HepG2 (cell line): Measurements from ENCODE around the gene PLCB1. TPM values are rescaled to one million over a fixed set of nuclear protein-coding genes. Genes with fewer than 3 reads are reported as not detected.

Source experiments
- GTF2F1 ChIP-seq: fragments of 150-350 bp; IDR thresholded peaks from 2 replicates; pipeline ENCODE4 v1.6.1; 2014; ENCODE audit warnings: low read length
- HNRNPUL1 ChIP-seq: fragments of 200-400 bp; formaldehyde crosslinking; IDR thresholded peaks from 2 replicates; pipeline ENCODE4 v1.6.1; 2017; ENCODE audit warnings: low read depth, mild to moderate bottlenecking, low read length, moderate library complexity
- KLF16 ChIP-seq, 2 experiments: sonication (generic) in 1 of 2; formaldehyde crosslinking in 1 of 2; IDR thresholded peaks; 2 replicates each; pipeline versions ENCODE4 v1.6.1 to v1.8.0; 2016 to 2023; ENCODE audit warnings: missing genetic modification reagents in 2 of 2, missing compliant biosample characterization in 1 of 2
- LCORL ChIP-seq, 2 experiments: fragments of 450-650 bp in 1 of 2; sonication (generic) in 1 of 2; formaldehyde crosslinking in 1 of 2; IDR thresholded peaks; 2 replicates each; pipeline versions ENCODE4 v1.5.0 to v1.6.1; 2017 to 2020; ENCODE audit warnings: antibody characterized with exemption in 1 of 2, missing genetic modification reagents in 1 of 2
- MBD4 ChIP-seq: IDR thresholded peaks from 2 replicates; pipeline ENCODE4 v1.6.1; 2012; ENCODE audit warnings: low read length, inconsistent platforms, borderline replicate concordance
- MTA1 ChIP-seq: sonication (generic); formaldehyde crosslinking; IDR thresholded peaks from 2 replicates; pipeline ENCODE4 v1.4.0; 2020; ENCODE audit warnings: missing genetic modification reagents, mild to moderate bottlenecking, borderline replicate concordance
- NFKBIZ ChIP-seq: IDR thresholded peaks from 2 replicates; pipeline ENCODE4 v1.6.1; 2018; ENCODE audit warnings: missing genetic modification reagents, missing compliant biosample characterization
- PAX8 ChIP-seq: sonication (generic); formaldehyde crosslinking; IDR thresholded peaks from 2 replicates; pipeline ENCODE4 v1.8.0; 2022; ENCODE audit warnings: mild to moderate bottlenecking, missing genetic modification reagents, borderline replicate concordance
- SOX13 ChIP-seq, 3 experiments: fragments of 450-650 bp in 1 of 3; sonication (generic) in 1 of 3; formaldehyde crosslinking in 1 of 3; IDR thresholded peaks in 2 of 3; conservative IDR thresholded peaks in 1 of 3; 2 replicates each; pipeline versions ENCODE4 v1.5.0 to v1.6.1; 2016 to 2020; ENCODE audit warnings: antibody characterized with exemption in 1 of 3, mild to moderate bottlenecking in 1 of 3, missing compliant biosample characterization in 1 of 3, missing genetic modification reagents in 1 of 3, moderate library complexity in 1 of 3
- TBL1XR1 ChIP-seq: fragments of 150-350 bp; IDR thresholded peaks from 2 replicates; pipeline ENCODE4 v1.6.1; 2014; ENCODE audit warnings: borderline replicate concordance, low read length; ENCODE audit not compliant: partially characterized antibody
- ZBTB1 ChIP-seq: sonication (generic); formaldehyde crosslinking; IDR thresholded peaks from 2 replicates; pipeline ENCODE4 v1.4.0; 2020; ENCODE audit warnings: missing genetic modification reagents, borderline replicate concordance
- ZBTB42 ChIP-seq: sonication (generic); formaldehyde crosslinking; IDR thresholded peaks from 2 replicates; pipeline ENCODE4 v1.5.0; 2020; ENCODE audit warnings: mild to moderate bottlenecking, missing genetic modification reagents
- ZFP36L1 ChIP-seq: sonication (generic); formaldehyde crosslinking; IDR thresholded peaks from 2 replicates; pipeline ENCODE4 v1.8.0; 2022; ENCODE audit warnings: mild to moderate bottlenecking, missing genetic modification reagents, moderate library complexity
- ZNF224 ChIP-seq: sonication (generic); formaldehyde crosslinking; IDR thresholded peaks from 2 replicates; pipeline ENCODE4 v1.5.0; 2020; ENCODE audit warnings: mild to moderate bottlenecking, missing genetic modification reagents
- ZNF503 ChIP-seq: sonication (generic); formaldehyde crosslinking; IDR thresholded peaks from 2 replicates; pipeline ENCODE4 v1.4.0; 2020; ENCODE audit warnings: missing genetic modification reagents
- ZNF569 ChIP-seq: sonication (generic); formaldehyde crosslinking; IDR thresholded peaks from 2 replicates; pipeline ENCODE4 v1.5.0; 2020; ENCODE audit warnings: mild to moderate bottlenecking, missing genetic modification reagents, moderate library complexity, borderline replicate concordance
- ZNF598 ChIP-seq: sonication (generic); formaldehyde crosslinking; IDR thresholded peaks from 2 replicates; pipeline ENCODE4 v1.5.1; 2020; ENCODE audit warnings: mild to moderate bottlenecking, missing genetic modification reagents, borderline replicate concordance
- ZNF746 ChIP-seq: sonication (generic); formaldehyde crosslinking; IDR thresholded peaks from 2 replicates; pipeline ENCODE4 v1.8.0; 2022; ENCODE audit warnings: mild to moderate bottlenecking, missing genetic modification reagents
- ZNF781 ChIP-seq: sonication (generic); formaldehyde crosslinking; IDR thresholded peaks from 2 replicates; pipeline ENCODE4 v1.5.1; 2020; ENCODE audit warnings: borderline replicate concordance, mild to moderate bottlenecking, missing genetic modification reagents; ENCODE audit errors: not compliant biosample characterization
- polyA plus RNA-seq, 8 experiments: library from polyadenylated mRNA; depleted of rRNA in 3 of 8; stranded (reverse) in 7 of 8; unstranded in 1 of 8; fragments of >200 nt; fragmentation: Illumina TruSeq in 4 of 8; extraction: Trizol in 4 of 8; gene quantifications; 2 replicates each; pipeline versions ENCODE4 v1.2.1 to v1.2.3, GENCODE V29; 2011 to 2016; ENCODE audit warnings: low read depth in 4 of 8, missing spikeins in 1 of 8, mixed read lengths in 1 of 8; ENCODE audit not compliant: insufficient read depth in 1 of 8
- total RNA-seq, 5 experiments: library from RNA; depleted of rRNA; stranded (reverse); fragments of >200 nt; fragmentation: Illumina TruSeq; extraction: Trizol; gene quantifications; 2 replicates each; pipeline ENCODE4 v1.2.3, GENCODE V29; 2016; ENCODE audit warnings: low read depth in 1 of 5
- TF ChIP-seq, protein P1 (sequence below): IDR thresholded peaks from 2 replicates; pipeline ENCODE4 v1.4.0; 2020; ENCODE audit warnings: mild to moderate bottlenecking, missing genetic modification reagents
- TF ChIP-seq, protein P2 (sequence below): sonication (generic); formaldehyde crosslinking; IDR thresholded peaks from 2 replicates; pipeline ENCODE4 v1.4.0; 2020; ENCODE audit warnings: missing genetic modification reagents
- TF ChIP-seq, protein P3 (sequence below): sonication (generic); formaldehyde crosslinking; IDR thresholded peaks from 2 replicates; pipeline ENCODE4 v1.4.0; 2020; ENCODE audit warnings: missing genetic modification reagents, mild to moderate bottlenecking, borderline replicate concordance

Gene PLCB1
- total and polyA plus RNA-seq, 2 of the 13 experiments (the other 11 are each of a cell fraction or from before 2014, with no cell fraction given), result 42.4 to 55.9 TPM

DNA sequence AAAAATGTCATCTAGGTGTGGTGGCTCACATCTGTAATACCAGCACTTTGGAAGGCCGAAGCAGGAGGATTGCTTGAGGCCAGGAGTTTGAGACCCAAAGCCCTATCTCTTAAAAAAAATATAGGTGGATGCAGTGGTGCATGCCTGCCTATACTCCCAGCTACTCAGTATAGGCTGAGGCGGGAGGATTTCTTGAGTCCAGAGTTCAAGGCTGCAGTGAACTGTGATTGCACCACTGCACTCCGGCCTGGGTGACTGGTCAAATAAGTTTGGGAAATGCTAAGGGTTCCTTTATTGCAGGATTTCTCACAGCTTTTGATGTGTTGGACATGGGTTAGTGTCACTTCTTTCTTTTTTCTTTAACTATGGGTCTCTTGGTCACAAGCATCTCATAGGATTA is 261.3 kb downstream of the PLCB1 start (continued):
- TF ChIP-seq SOX13 (IDR thresholded peaks at IDR 0.05), result no peak
- TF ChIP-seq SOX13 (CRISPR knock-in tag; conservative IDR thresholded peaks at IDR 0.05 in 1 of 2, IDR thresholded peaks at IDR 0.05 in 1 of 2), result peak in 1 of 2 experiments; percentile 26; a peak in 1 of 4 replicates
- TF ChIP-seq ZNF746 (CRISPR knock-in tag), result no peak
- TF ChIP-seq ZNF569 (CRISPR knock-in tag), result no peak
- TF ChIP-seq GTF2F1, result no peak
- TF ChIP-seq ZBTB42, result no peak
- TF ChIP-seq PAX8 (CRISPR knock-in tag), result no peak
- TF ChIP-seq ZNF781, result no peak
- TF ChIP-seq LCORL (IDR thresholded peaks at IDR 0.05), result no peak
- TF ChIP-seq LCORL (CRISPR knock-in tag; IDR thresholded peaks at IDR 0.05), result peak; percentile 55; the same call in 1 of the 2 replicates
- TF ChIP-seq KLF16 (CRISPR knock-in tag; IDR thresholded peaks at IDR 0.05), result no peak
- TF ChIP-seq, protein P1, sequence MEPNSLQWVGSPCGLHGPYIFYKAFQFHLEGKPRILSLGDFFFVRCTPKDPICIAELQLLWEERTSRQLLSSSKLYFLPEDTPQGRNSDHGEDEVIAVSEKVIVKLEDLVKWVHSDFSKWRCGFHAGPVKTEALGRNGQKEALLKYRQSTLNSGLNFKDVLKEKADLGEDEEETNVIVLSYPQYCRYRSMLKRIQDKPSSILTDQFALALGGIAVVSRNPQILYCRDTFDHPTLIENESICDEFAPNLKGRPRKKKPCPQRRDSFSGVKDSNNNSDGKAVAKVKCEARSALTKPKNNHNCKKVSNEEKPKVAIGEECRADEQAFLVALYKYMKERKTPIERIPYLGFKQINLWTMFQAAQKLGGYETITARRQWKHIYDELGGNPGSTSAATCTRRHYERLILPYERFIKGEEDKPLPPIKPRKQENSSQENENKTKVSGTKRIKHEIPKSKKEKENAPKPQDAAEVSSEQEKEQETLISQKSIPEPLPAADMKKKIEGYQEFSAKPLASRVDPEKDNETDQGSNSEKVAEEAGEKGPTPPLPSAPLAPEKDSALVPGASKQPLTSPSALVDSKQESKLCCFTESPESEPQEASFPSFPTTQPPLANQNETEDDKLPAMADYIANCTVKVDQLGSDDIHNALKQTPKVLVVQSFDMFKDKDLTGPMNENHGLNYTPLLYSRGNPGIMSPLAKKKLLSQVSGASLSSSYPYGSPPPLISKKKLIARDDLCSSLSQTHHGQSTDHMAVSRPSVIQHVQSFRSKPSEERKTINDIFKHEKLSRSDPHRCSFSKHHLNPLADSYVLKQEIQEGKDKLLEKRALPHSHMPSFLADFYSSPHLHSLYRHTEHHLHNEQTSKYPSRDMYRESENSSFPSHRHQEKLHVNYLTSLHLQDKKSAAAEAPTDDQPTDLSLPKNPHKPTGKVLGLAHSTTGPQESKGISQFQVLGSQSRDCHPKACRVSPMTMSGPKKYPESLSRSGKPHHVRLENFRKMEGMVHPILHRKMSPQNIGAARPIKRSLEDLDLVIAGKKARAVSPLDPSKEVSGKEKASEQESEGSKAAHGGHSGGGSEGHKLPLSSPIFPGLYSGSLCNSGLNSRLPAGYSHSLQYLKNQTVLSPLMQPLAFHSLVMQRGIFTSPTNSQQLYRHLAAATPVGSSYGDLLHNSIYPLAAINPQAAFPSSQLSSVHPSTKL (CRISPR knock-in tag), result peak; percentile 85
- TF ChIP-seq ZNF224 (CRISPR knock-in tag), result no peak
- no peak for TF ChIP-seq MBD4
- TF ChIP-seq, protein P2, sequence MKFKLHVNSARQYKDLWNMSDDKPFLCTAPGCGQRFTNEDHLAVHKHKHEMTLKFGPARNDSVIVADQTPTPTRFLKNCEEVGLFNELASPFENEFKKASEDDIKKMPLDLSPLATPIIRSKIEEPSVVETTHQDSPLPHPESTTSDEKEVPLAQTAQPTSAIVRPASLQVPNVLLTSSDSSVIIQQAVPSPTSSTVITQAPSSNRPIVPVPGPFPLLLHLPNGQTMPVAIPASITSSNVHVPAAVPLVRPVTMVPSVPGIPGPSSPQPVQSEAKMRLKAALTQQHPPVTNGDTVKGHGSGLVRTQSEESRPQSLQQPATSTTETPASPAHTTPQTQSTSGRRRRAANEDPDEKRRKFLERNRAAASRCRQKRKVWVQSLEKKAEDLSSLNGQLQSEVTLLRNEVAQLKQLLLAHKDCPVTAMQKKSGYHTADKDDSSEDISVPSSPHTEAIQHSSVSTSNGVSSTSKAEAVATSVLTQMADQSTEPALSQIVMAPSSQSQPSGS (CRISPR knock-in tag), result peak; percentile 42; the same call in 1 of the 2 replicates
- TF ChIP-seq HNRNPUL1, result no peak
- no peak for TF ChIP-seq NFKBIZ (CRISPR knock-in tag)
- no peak for TF ChIP-seq MTA1
- no peak for TF ChIP-seq ZNF598
- no peak for TF ChIP-seq ZFP36L1 (CRISPR knock-in tag)
- TF ChIP-seq, protein P3, sequence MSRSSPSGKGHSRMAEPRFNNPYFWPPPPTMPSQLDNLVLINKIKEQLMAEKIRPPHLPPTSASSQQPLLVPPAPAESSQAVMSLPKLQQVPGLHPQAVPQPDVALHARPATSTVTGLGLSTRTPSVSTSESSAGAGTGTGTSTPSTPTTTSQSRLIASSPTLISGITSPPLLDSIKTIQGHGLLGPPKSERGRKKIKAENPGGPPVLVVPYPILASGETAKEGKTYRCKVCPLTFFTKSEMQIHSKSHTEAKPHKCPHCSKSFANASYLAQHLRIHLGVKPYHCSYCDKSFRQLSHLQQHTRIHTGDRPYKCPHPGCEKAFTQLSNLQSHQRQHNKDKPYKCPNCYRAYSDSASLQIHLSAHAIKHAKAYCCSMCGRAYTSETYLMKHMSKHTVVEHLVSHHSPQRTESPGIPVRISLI, result peak; percentile 59; the same call in 1 of the 2 replicates
- TF ChIP-seq ZBTB1 (CRISPR knock-in tag), result no peak
- TF ChIP-seq TBL1XR1, result no peak
- no peak for TF ChIP-seq ZNF503 (CRISPR knock-in tag)
